BJ (cell line): ENCODE data around the gene FTL. TPM values are rescaled to one million over a fixed set of nuclear protein-coding genes. Genes with fewer than 3 reads are reported as not detected.

Source experiments
- CTCF ChIA-PET: fragments of 350-600 bp; formaldehyde crosslinking; extraction: SDS; loops from one replicate; lab custom pipeline; 2021; ENCODE audit warnings: antibody characterized with exemption, inconsistent platforms; lab: Yijun Ruan, JAX
- POLR2A ChIA-PET: fragments of 300-600 bp; sonication (Branson Sonifier 250); formaldehyde crosslinking; extraction: SDS; loops from one replicate; lab custom pipeline; 2021; ENCODE audit warnings: antibody characterized with exemption; lab: Charles Lee
- DNase-seq: peaks from one replicate; pipeline ENCODE4 v3.0.0-alpha.2; 2011; ENCODE audit warnings: low read depth
- H3K27me3 ChIP-seq: 2 replicates; pipeline ENCODE4 v1.6.0; 2011; ENCODE audit warnings: low read length; ENCODE audit not compliant: control insufficient read depth, insufficient read depth
- H3K36me3 ChIP-seq: 2 replicates; pipeline ENCODE4 v1.5.1; 2011; ENCODE audit warnings: low read length; ENCODE audit not compliant: control insufficient read depth, insufficient read depth
- H3K4me3 ChIP-seq: 2 replicates; pipeline ENCODE4 v1.5.1; 2011; ENCODE audit warnings: low read depth, mild to moderate bottlenecking, control low read depth, low read length
- polyA plus RNA-seq: library from polyadenylated mRNA; depleted of rRNA; stranded (reverse); fragments of >200 nt; gene quantifications from 2 replicates; pipeline ENCODE4 v1.2.3, GENCODE V29; 2011
- TF ChIP-seq, protein P1 (sequence below): IDR thresholded peaks from 2 replicates; pipeline ENCODE4 v1.5.1; 2011; ENCODE audit warnings: low read depth, mild to moderate bottlenecking, control low read depth, inconsistent platforms, low read length, moderate library complexity; ENCODE audit not compliant: insufficient read depth

Gene FTL
- polyA plus RNA-seq, 1 experiment = 3,340 TPM

DNA sequence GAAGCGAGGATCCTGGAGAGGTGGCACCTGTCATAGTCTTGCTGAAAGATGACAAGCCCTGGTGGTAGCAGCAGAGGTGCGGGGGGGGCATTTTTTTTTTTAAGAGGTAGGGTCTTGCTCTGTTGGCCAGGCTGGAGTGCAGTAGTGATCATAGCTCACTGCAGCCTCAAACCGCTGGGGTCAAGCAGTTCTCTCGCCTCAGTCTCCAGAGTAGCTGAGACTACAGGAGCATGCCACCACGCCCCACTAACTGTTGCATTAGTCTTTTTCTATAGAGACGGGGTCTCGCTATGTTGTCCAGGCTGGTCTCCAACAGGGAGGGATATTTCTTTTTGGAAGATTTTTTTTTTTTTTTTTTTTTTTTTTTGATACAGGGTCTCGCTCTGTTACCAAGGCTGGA is 7.1 kb upstream of the FTL start:
- H3K27me3 ChIP-seq = no peaks in the 10 kb centered on the region
- peaks cover 11% of the 10 kb centered on the region for H3K36me3 ChIP-seq
- no peak overlapping the region for H3K4me3 ChIP-seq
- ChIA-PET POLR2A (interaction anchor here (0.6 kb wide), 1 partner anchor 21 kb away, joined by 6 read pairs; no protein-coding TSS in a partner anchor), CTCF (no interaction called here)
- DNase-seq = no peak
- TF ChIP-seq, protein P1, sequence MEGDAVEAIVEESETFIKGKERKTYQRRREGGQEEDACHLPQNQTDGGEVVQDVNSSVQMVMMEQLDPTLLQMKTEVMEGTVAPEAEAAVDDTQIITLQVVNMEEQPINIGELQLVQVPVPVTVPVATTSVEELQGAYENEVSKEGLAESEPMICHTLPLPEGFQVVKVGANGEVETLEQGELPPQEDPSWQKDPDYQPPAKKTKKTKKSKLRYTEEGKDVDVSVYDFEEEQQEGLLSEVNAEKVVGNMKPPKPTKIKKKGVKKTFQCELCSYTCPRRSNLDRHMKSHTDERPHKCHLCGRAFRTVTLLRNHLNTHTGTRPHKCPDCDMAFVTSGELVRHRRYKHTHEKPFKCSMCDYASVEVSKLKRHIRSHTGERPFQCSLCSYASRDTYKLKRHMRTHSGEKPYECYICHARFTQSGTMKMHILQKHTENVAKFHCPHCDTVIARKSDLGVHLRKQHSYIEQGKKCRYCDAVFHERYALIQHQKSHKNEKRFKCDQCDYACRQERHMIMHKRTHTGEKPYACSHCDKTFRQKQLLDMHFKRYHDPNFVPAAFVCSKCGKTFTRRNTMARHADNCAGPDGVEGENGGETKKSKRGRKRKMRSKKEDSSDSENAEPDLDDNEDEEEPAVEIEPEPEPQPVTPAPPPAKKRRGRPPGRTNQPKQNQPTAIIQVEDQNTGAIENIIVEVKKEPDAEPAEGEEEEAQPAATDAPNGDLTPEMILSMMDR = no peak

DNA sequence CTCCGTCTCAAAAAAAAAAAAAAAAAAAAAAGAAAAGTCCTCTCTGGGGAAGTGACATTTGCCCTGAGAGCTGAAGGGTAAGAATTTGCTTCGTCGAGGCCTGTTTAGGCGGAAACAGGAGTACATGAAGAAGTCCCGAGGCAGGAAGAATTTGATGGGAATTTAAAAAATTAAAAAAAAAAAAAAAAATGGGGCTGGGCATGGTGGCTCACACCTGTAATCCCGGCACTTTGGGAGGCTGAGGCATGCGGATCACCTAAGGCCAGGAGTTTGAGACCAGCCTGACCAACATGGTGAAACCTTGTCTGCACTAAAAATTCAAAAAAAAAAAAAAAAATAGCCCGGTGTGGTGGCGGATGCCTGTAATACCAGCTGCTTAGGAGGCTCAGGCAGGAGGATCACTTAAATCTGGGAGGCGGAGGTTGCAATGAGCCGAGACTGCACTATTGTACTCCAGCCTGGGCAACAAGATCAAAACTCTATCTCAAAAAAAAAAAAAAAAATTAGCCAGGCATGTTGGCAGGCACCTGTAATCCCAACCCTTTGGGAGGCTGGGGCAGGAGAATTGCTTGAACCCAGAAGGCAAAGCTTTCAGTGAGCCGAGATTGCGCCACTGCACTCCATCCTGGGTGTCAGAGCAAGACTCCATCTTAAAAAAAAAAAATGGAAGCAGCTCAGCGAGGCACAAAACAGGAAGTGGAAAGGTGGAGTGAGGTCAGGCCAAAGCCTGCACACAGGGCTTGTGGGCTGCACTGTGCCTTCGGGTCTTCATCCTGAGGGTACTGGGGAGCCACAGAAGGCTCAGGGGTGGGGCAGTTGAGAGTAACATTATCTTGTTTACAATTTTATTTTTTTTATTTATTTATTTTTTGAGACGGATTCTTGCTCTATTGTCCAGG is 5.5 kb upstream of the FTL start:
- ChIA-PET POLR2A (no interaction called here), CTCF (interaction anchor here (0.7 kb wide), 1 partner anchor 29 kb away, joined by 3 read pairs; no protein-coding TSS in a partner anchor)
- Histone ChIP-seq H3K36me3 (peaks cover 11% of the 10 kb centered on the region), H3K4me3 (no peak overlapping the region), H3K27me3 (no peaks in the 10 kb centered on the region)
- TF ChIP-seq, protein P1 = no peak
- no peak for DNase-seq

DNA sequence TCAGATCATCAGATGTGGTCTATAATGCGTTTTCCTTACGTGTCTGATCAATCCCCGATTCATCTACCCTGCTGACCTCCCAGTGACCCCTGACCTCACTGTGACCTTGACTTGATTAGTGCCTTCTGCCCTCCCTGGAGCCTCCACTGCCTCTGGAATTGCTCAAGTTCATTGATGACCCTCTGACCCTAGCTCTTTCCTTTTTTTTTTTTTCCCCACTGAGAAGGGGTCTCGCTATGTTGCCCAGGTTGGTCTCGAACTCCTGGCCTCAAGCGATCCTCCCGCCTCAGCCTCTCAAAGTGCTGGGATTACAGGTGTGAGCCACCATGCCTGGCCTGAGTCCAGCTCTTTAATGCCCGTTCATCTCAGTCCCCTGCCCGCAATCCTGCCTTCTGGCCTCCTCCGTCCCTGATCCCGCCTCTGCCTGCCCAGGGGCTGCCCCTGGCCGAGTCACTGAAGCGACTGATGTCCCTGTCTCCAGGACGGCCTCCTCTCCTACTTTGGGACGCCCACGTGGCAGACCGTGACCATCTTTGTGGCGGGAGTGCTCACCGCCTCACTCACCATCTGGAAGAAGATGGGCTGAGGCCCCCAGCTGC is 4.0 kb upstream of the FTL start:
- CTCF ChIA-PET = no interaction called here
- DNase-seq = no peak
- POLR2A ChIA-PET = no interaction called here
- Histone ChIP-seq H3K4me3 (no peak overlapping the region), H3K36me3 (peaks cover 16% of the 10 kb centered on the region), H3K27me3 (no peaks in the 10 kb centered on the region)
- TF ChIP-seq, protein P1 = no peak

DNA sequence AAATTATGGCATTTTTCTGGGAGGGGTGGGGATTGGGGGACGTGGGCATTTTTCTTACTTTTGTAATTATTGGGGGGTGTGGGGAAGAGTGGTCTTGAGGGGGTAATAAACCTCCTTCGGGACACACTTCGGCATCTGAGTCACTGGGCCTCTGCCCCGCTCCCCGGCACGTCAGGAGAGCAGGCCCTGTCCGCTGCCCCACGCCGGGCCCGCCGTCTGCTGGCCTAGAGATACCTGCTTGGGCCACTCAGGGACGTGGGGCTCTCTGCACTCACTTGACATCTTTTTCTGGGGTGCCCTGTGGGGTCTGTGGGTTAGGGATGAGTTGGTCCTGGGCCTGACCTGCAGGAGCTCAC is 3.5 kb upstream of the FTL start:
- ChIA-PET POLR2A (interaction anchor here (0.5 kb wide), 1 partner anchor 123 kb away, joined by 3 read pairs; no protein-coding TSS in a partner anchor), CTCF (interaction anchor here (0.8 kb wide), 1 partner anchor 339 kb away, joined by 3 read pairs; no protein-coding TSS in a partner anchor)
- DNase-seq = no peak
- Histone ChIP-seq H3K27me3 (no peaks in the 10 kb centered on the region), H3K4me3 (no peak overlapping the region), H3K36me3 (peaks cover 19% of the 10 kb centered on the region)
- TF ChIP-seq, protein P1 = no peak
